ENCODE data around the gene C4orf50.

Gene C4orf50

GRCh38 chr4:5969336-5969735 lies 48.9 kb downstream of the C4orf50 start:
- TF ChIP-seq POLR2AphosphoS5 (IDR thresholded peaks at IDR 0.05; ENCODE audit: low read depth, low read length) (no peak), SIN3A (IDR thresholded peaks at IDR 0.05; ENCODE audit: borderline replicate concordance, insufficient read depth, low read length) (no peak), TAF1 (IDR thresholded peaks at IDR 0.05; ENCODE audit: borderline replicate concordance, insufficient read depth, low read length) (no peak), FOXP2 (optimal IDR thresholded peaks at IDR 0.05; ENCODE audit: borderline replicate concordance, extremely low read depth, extremely low read length, insufficient read depth) (no peak), REST (IDR thresholded peaks at IDR 0.05; ENCODE audit: insufficient read depth in 1 of 2, low read depth in 2 of 2, low read length in 2 of 2) (no peak)

GRCh38 chr4:5968246-5968645 lies 50.0 kb downstream of the C4orf50 start:
- TF ChIP-seq REST (IDR thresholded peaks at IDR 0.05; ENCODE audit: insufficient read depth in 1 of 2, low read depth in 2 of 2, low read length in 2 of 2), result no peak
- TF ChIP-seq TAF1 (IDR thresholded peaks at IDR 0.05; ENCODE audit: borderline replicate concordance, insufficient read depth, low read length), result no peak
- no peak for TF ChIP-seq SIN3A (IDR thresholded peaks at IDR 0.05; ENCODE audit: borderline replicate concordance, insufficient read depth, low read length)
- TF ChIP-seq FOXP2 (optimal IDR thresholded peaks at IDR 0.05; ENCODE audit: borderline replicate concordance, extremely low read depth, extremely low read length, insufficient read depth), result no peak
- TF ChIP-seq POLR2AphosphoS5 (IDR thresholded peaks at IDR 0.05; ENCODE audit: low read depth, low read length), result no peak

- TF ChIP-seq SIN3A (IDR thresholded peaks at IDR 0.05; ENCODE audit: borderline replicate concordance, insufficient read depth, low read length), result no peak
These were observed 50.4 kb downstream of the C4orf50 start for GRCh38 chr4:5967783-5968182.

GRCh38 chr4:5965225-5965624 lies 53.0 kb downstream of the C4orf50 start:
- TF ChIP-seq SIN3A (IDR thresholded peaks at IDR 0.05; ENCODE audit: borderline replicate concordance, insufficient read depth, low read length) (no peak), TAF1 (IDR thresholded peaks at IDR 0.05; ENCODE audit: borderline replicate concordance, insufficient read depth, low read length) (no peak), FOXP2 (optimal IDR thresholded peaks at IDR 0.05; ENCODE audit: borderline replicate concordance, extremely low read depth, extremely low read length, insufficient read depth) (no peak), POLR2AphosphoS5 (IDR thresholded peaks at IDR 0.05; ENCODE audit: low read depth, low read length) (no peak), REST (IDR thresholded peaks at IDR 0.05; ENCODE audit: insufficient read depth in 1 of 2, low read depth in 2 of 2, low read length in 2 of 2) (no peak)

GRCh38 chr4:5964030-5964429 lies 54.2 kb downstream of the C4orf50 start:
- TF ChIP-seq TAF1 (IDR thresholded peaks at IDR 0.05; ENCODE audit: borderline replicate concordance, insufficient read depth, low read length), result no peak
- no peak for TF ChIP-seq REST (IDR thresholded peaks at IDR 0.05; ENCODE audit: insufficient read depth in 1 of 2, low read depth in 2 of 2, low read length in 2 of 2)
- no peak for TF ChIP-seq SIN3A (IDR thresholded peaks at IDR 0.05; ENCODE audit: borderline replicate concordance, insufficient read depth, low read length)
- TF ChIP-seq FOXP2 (optimal IDR thresholded peaks at IDR 0.05; ENCODE audit: borderline replicate concordance, extremely low read depth, extremely low read length, insufficient read depth), result no peak
- no peak for TF ChIP-seq POLR2AphosphoS5 (IDR thresholded peaks at IDR 0.05; ENCODE audit: low read depth, low read length)

All from PFSK-1 (cell line).